AG04449 (cell line): ENCODE data around the gene UFSP2.
"Not testable (repeated sequence)": the region's sequence is repeated elsewhere in the genome, so short reads cannot be mapped to it uniquely, and the experiment has no call there.

Source experiments
- CTCF ChIA-PET: fragments of 350-600 bp; formaldehyde crosslinking; extraction: SDS; loops from one replicate; lab custom pipeline; 2021; ENCODE audit warnings: antibody characterized with exemption; lab: Yijun Ruan, JAX
- POLR2A ChIA-PET: fragments of 400-600, 350-600 bp; formaldehyde crosslinking; extraction: SDS; loops from one replicate; lab custom pipeline; 2020; ENCODE audit warnings: antibody characterized with exemption, inconsistent platforms; lab: Yijun Ruan, JAX
- DNase-seq: peaks from one replicate; pipeline ENCODE4 v3.0.0-alpha.2; 2010; ENCODE audit warnings: low read depth, low spot score
- H3K4me3 ChIP-seq: 2 replicates; pipeline ENCODE4 v1.5.1; 2011; ENCODE audit warnings: low read depth, mild to moderate bottlenecking, control low read depth, low read length
- CTCF ChIP-seq: IDR thresholded peaks from one replicate; pipeline ENCODE4 v1.5.1; 2011; ENCODE audit warnings: mild to moderate bottlenecking, moderate library complexity, low read length, control low read depth, inconsistent platforms; ENCODE audit not compliant: insufficient read depth; ENCODE audit errors: missing control alignments

Gene UFSP2

GRCh38 chr4:185369731-185370130 lies 56.0 kb downstream of the UFSP2 start:
- H3K4me3 ChIP-seq: no peak overlapping the region
- ChIA-PET POLR2A (no interaction called here), CTCF (interaction anchor here (1.2 kb wide), 1 partner anchor 186 kb away, joined by 3 read pairs; no protein-coding TSS in a partner anchor)
- DNase-seq: no peak
- no peak for TF ChIP-seq CTCF

- CTCF ChIA-PET: interaction anchor here (1.5 kb wide), 1 partner anchor 13 kb away, joined by 6 read pairs; no protein-coding TSS in a partner anchor
- H3K4me3 ChIP-seq: no peak overlapping the region
- DNase-seq: no peak
- TF ChIP-seq CTCF: no peak
- POLR2A ChIA-PET: no interaction called here
Measured at GRCh38 chr4:185364886-185365285, 60.9 kb downstream of the UFSP2 start.

- no peak for DNase-seq
- CTCF ChIA-PET: no interaction called here
- no peak for TF ChIP-seq CTCF
- POLR2A ChIA-PET: no interaction called here
- H3K4me3 ChIP-seq: no peak overlapping the region
Measured at GRCh38 chr4:185363251-185363650, 62.5 kb downstream of the UFSP2 start.

- CTCF ChIA-PET, DNase-seq, POLR2A ChIA-PET, H3K4me3 ChIP-seq: not testable (repeated sequence)
Measured at GRCh38 chr4:185362570-185362969, 63.2 kb downstream of the UFSP2 start.

GRCh38 chr4:185361872-185362271 lies 63.9 kb downstream of the UFSP2 start:
- no peak for TF ChIP-seq CTCF
- DNase-seq: no peak
- no peak overlapping the region for H3K4me3 ChIP-seq
- ChIA-PET CTCF (no interaction called here), POLR2A (no interaction called here)

- CTCF ChIA-PET: no interaction called here
- POLR2A ChIA-PET: no interaction called here
- no peak overlapping the region for H3K4me3 ChIP-seq
- peak; percentile 36 for DNase-seq
- no peak for TF ChIP-seq CTCF
Measured at GRCh38 chr4:185359767-185360446, 65.9 kb downstream of the UFSP2 start.

- ChIA-PET CTCF (interaction anchor here (0.9 kb wide), 2 partner anchors 15 to 240 kb away, joined by 3 read pairs; no protein-coding TSS in a partner anchor), POLR2A (no interaction called here)
- DNase-seq: peak; percentile 37
- TF ChIP-seq CTCF: no peak
- no peak overlapping the region for H3K4me3 ChIP-seq
Measured at GRCh38 chr4:185358959-185359358, 66.8 kb downstream of the UFSP2 start.
